Vagina (tissue), 2 donors: ENCODE measurements around the gene GC. TPM values are rescaled to one million over a fixed set of nuclear protein-coding genes. Genes with fewer than 3 reads are reported as not detected.
"Not testable (repeated sequence)": the region's sequence is repeated elsewhere in the genome, so short reads cannot be mapped to it uniquely, and the experiment has no call there.

Experiments used
- DNase-seq, 2 donors: peaks; one replicate each; pipeline ENCODE4 v3.0.0-alpha.2; 2017; ENCODE audit errors: extremely low spot score in 2 of 2
- H3K27ac ChIP-seq: fragments of 200-600 bp; sonication (generic); one replicate; pipeline ENCODE4 v1.5.1; 2019
- H3K27me3 ChIP-seq: fragments of 200-600 bp; sonication (generic); one replicate; pipeline ENCODE4 v1.5.1; 2019
- H3K36me3 ChIP-seq, 2 donors: fragments of 200-600 bp; sonication (generic); one replicate each; pipeline ENCODE4 v1.5.1; 2017 to 2019
- H3K4me1 ChIP-seq: fragments of 200-600 bp; sonication (generic); one replicate; pipeline ENCODE4 v1.5.1; 2019
- H3K4me3 ChIP-seq, 2 donors: fragments of 200-600 bp; sonication (generic); 1 replicate in 1 of 2; 2 replicates in 1 of 2; pipeline ENCODE4 v1.5.1; 2016 to 2019
- H3K9me3 ChIP-seq: fragments of 200-600 bp; sonication (generic); one replicate; pipeline ENCODE4 v1.5.1; 2019
- CTCF ChIP-seq, 3 experiments: fragments of 450-650 bp in 2 of 3; fragments of 200-600 bp in 1 of 3; sonication (generic) in 1 of 3; IDR thresholded peaks; one replicate each; pipeline ENCODE4 v1.5.1; 2017 to 2019; ENCODE audit warnings: antibody characterized with exemption in 3 of 3, mild to moderate bottlenecking in 2 of 3, moderate library complexity in 2 of 3
- POLR2A ChIP-seq, 2 donors: fragments of 450-650 bp; IDR thresholded peaks; one replicate each; pipeline ENCODE4 v1.6.1; 2017; ENCODE audit warnings: antibody characterized with exemption in 2 of 2, mild to moderate bottlenecking in 2 of 2, moderate library complexity in 2 of 2
- POLR2AphosphoS5 ChIP-seq, 2 donors: sonication (generic); formaldehyde crosslinking; IDR thresholded peaks; one replicate each; pipeline ENCODE4 v1.9.0; 2017; ENCODE audit warnings: antibody characterized with exemption in 2 of 2, mild to moderate bottlenecking in 2 of 2, low read depth in 1 of 2; ENCODE audit not compliant: insufficient read depth in 1 of 2
- intact Hi-C: fragments of 100-400 bp; cut with DNase I; formaldehyde crosslinking; loops from one replicate; pipeline ENCODE4 v1.15.1; 2023
- total RNA-seq: library from RNA; depleted of rRNA; stranded (reverse); fragments of >200 nt; gene quantifications from one replicate; pipeline ENCODE4 v1.2.3, GENCODE V29; 2016

Gene GC
- total RNA-seq, 1 donor from 2014 or later: not detected

- H3K9me3 ChIP-seq: no peaks in the 10 kb centered on the region
- no peaks in the 10 kb centered on the region for H3K4me1 ChIP-seq
- TF ChIP-seq POLR2A (IDR thresholded peaks at IDR 0.05) (no peak), CTCF (IDR thresholded peaks at IDR 0.05) (no peak), POLR2AphosphoS5 (IDR thresholded peaks at IDR 0.05; ENCODE audit: insufficient read depth in 1 of 2, low read depth in 1 of 2) (no peak)
- no peak for DNase-seq
- no peak overlapping the region for H3K4me3 ChIP-seq
- intact Hi-C loops: no loop called here
- H3K27ac ChIP-seq: no peak overlapping the region
- no peaks in the 10 kb centered on the region for H3K36me3 ChIP-seq
- no peaks in the 10 kb centered on the region for H3K27me3 ChIP-seq
Measured at GRCh38 chr4:71807469-71807868, 23.6 kb upstream of the GC start.

GRCh38 chr4:71805230-71805629, 21.4 kb upstream of the GC start:
- H3K9me3 ChIP-seq, H3K27ac ChIP-seq, H3K36me3 ChIP-seq, H3K27me3 ChIP-seq, intact Hi-C loops, DNase-seq, H3K4me3 ChIP-seq, H3K4me1 ChIP-seq: not testable (repeated sequence)

GRCh38 chr4:71804017-71804697, 20.3 kb upstream of the GC start:
- H3K27me3 ChIP-seq, H3K36me3 ChIP-seq, H3K9me3 ChIP-seq, H3K4me1 ChIP-seq, DNase-seq, intact Hi-C loops, H3K4me3 ChIP-seq, H3K27ac ChIP-seq: not testable (repeated sequence)

- no peaks in the 10 kb centered on the region for H3K4me1 ChIP-seq
- intact Hi-C loops: no loop called here
- TF ChIP-seq POLR2AphosphoS5 (IDR thresholded peaks at IDR 0.05; ENCODE audit: insufficient read depth in 1 of 2, low read depth in 1 of 2) (no peak), CTCF (IDR thresholded peaks at IDR 0.05) (no peak), POLR2A (IDR thresholded peaks at IDR 0.05) (no peak)
- no peaks in the 10 kb centered on the region for H3K36me3 ChIP-seq
- no peaks in the 10 kb centered on the region for H3K9me3 ChIP-seq
- no peak overlapping the region for H3K4me3 ChIP-seq
- H3K27me3 ChIP-seq: no peaks in the 10 kb centered on the region
- H3K27ac ChIP-seq: no peak overlapping the region
- no peak for DNase-seq
Measured at GRCh38 chr4:71785959-71786358, 2.1 kb upstream of the GC start.

- TF ChIP-seq CTCF (IDR thresholded peaks at IDR 0.05) (no peak), POLR2AphosphoS5 (IDR thresholded peaks at IDR 0.05; ENCODE audit: insufficient read depth in 1 of 2, low read depth in 1 of 2) (no peak), POLR2A (IDR thresholded peaks at IDR 0.05) (no peak)
- intact Hi-C loops: no loop called here
- H3K9me3 ChIP-seq: no peaks in the 10 kb centered on the region
- no peaks in the 10 kb centered on the region for H3K36me3 ChIP-seq
- H3K4me3 ChIP-seq: no peak overlapping the region
- H3K4me1 ChIP-seq: no peaks in the 10 kb centered on the region
- H3K27ac ChIP-seq: no peak overlapping the region
- no peak for DNase-seq
- H3K27me3 ChIP-seq: no peaks in the 10 kb centered on the region
Measured at GRCh38 chr4:71784569-71785197, 804 bp upstream of the GC start.

GRCh38 chr4:71777891-71778290, 6.0 kb downstream of the GC start:
- intact Hi-C loops: no loop called here

More at GRCh38 chr4:71777891-71778290, 6.0 kb downstream of the GC start:
- TF ChIP-seq POLR2AphosphoS5 (IDR thresholded peaks at IDR 0.05; ENCODE audit: insufficient read depth in 1 of 2, low read depth in 1 of 2): no peak
- no peak for TF ChIP-seq CTCF (IDR thresholded peaks at IDR 0.05)
- no peak for TF ChIP-seq POLR2A (IDR thresholded peaks at IDR 0.05)
- no peak for DNase-seq
- Histone ChIP-seq H3K36me3 (no peaks in the 10 kb centered on the region), H3K4me1 (no peaks in the 10 kb centered on the region), H3K4me3 (no peak overlapping the region), H3K9me3 (no peaks in the 10 kb centered on the region), H3K27ac (no peak overlapping the region), H3K27me3 (no peaks in the 10 kb centered on the region)
